PC-9 (cell line): ENCODE results near the gene PRPF40A.

Experiments used
- CTCF ChIP-seq: fragments of 200-600 bp; sonication (generic); conservative IDR thresholded peaks from 2 replicates; pipeline ENCODE4 v1.6.1; 2017; ENCODE audit warnings: mixed run types, antibody characterized with exemption, mild to moderate bottlenecking, moderate library complexity
- EZH2 ChIP-seq: fragments of 200-600 bp; sonication (generic); IDR thresholded peaks from 2 replicates; pipeline ENCODE4 v1.8.0; 2017; ENCODE audit warnings: antibody characterized with exemption, low read depth

DNA sequence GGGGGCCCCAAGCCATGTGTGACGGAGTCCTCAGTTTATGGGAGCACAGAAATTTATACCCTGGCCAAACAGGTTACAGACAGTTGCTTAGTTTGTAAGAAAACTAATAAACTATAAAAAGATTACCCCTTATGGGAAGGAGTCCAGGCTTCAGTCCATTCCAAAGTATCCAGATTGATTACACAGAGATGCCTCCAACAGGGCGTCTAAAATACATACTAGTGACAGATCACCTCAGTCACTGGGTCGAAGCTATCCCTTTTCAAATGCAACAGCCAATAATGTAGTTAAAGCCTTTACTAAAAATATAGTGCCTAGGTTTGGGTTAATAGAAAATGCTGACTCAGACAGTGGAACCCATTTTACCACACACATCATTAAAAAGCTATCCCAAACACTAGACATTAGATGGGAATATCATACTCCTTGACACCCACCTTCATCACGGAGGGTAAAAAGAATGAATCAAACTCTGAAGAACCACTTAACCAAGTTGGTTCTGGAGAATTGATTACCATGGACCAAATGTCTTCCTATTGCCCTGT is 10.7 kb downstream of the PRPF40A start:
- no peak for TF ChIP-seq CTCF
- no peak for TF ChIP-seq EZH2
